Tongue (tissue), 2 donors: ENCODE data around the gene CCNB3. TPM values are rescaled to one million over a fixed set of nuclear protein-coding genes. Genes with fewer than 3 reads are reported as not detected.
"Not testable (repeated sequence)": the region's sequence is repeated elsewhere in the genome, so short reads cannot be mapped to it uniquely, and the experiment has no call there.

Experiments used
- DNase-seq: peaks from one replicate; pipeline ENCODE4 v3.0.0-alpha.2; 2015
- total RNA-seq: library from RNA; depleted of rRNA; stranded (reverse); fragments of >200 nt; gene quantifications from one replicate; pipeline ENCODE4 v1.2.3, GENCODE V29; 2014

The CCNB3 gene
- 10.9 TPM for total RNA-seq

- peak; percentile 87 for DNase-seq
Measured at GRCh38 chrX:50204364-50204899, at the start of gene CCNB3. Gene CCNB3 (plus strand): TSS chrX:50204765. CDS start chrX:50285164, 80,399 bp downstream.

GRCh38 chrX:50157545-50158135, 46.9 kb upstream of the CCNB3 start:
- DNase-seq = peak; percentile 55

GRCh38 chrX:50158593-50158992, 46.0 kb upstream of the CCNB3 start:
- no peak for DNase-seq

- no peak for DNase-seq
Measured at GRCh38 chrX:50161127-50161526, 43.4 kb upstream of the CCNB3 start.

- no peak for DNase-seq
Measured at GRCh38 chrX:50165727-50166126, 38.8 kb upstream of the CCNB3 start.

- DNase-seq = no peak
Measured at GRCh38 chrX:50167366-50167765, 37.2 kb upstream of the CCNB3 start.

- no peak for DNase-seq
Measured at GRCh38 chrX:50168241-50168687, 36.3 kb upstream of the CCNB3 start.

GRCh38 chrX:50169717-50170116, 34.8 kb upstream of the CCNB3 start:
- DNase-seq = no peak

- no peak for DNase-seq
Measured at GRCh38 chrX:50180073-50180940, 24.3 kb upstream of the CCNB3 start.

- no peak for DNase-seq
Measured at GRCh38 chrX:50183891-50184290, 20.7 kb upstream of the CCNB3 start.

GRCh38 chrX:50188859-50189600, 15.5 kb upstream of the CCNB3 start:
- DNase-seq = peak; percentile 69

GRCh38 chrX:50198348-50198747, 6.2 kb upstream of the CCNB3 start:
- DNase-seq = no peak

GRCh38 chrX:50200907-50201306, 3.7 kb upstream of the CCNB3 start, which contains the start of gene AKAP4:
Gene AKAP4 (minus strand): TSS chrX:50201007. CDS start chrX:50200889, 118 bp downstream.
- DNase-seq = peak; percentile 39

- no peak for DNase-seq
Measured at GRCh38 chrX:50202539-50202938, 2.0 kb upstream of the CCNB3 start.

- no peak for DNase-seq
Measured at GRCh38 chrX:50206753-50207152, 2.2 kb downstream of the CCNB3 start.

GRCh38 chrX:50211510-50211909, 6.9 kb downstream of the CCNB3 start:
- DNase-seq = no peak

- no peak for DNase-seq
Measured at GRCh38 chrX:50281253-50281652, 76.7 kb downstream of the CCNB3 start.

GRCh38 chrX:50327235-50327634, 122.7 kb downstream of the CCNB3 start:
- DNase-seq = no peak

- not testable (repeated sequence) for DNase-seq
Measured at GRCh38 chrX:50332668-50333067, 128.1 kb downstream of the CCNB3 start.

GRCh38 chrX:50333308-50333707, 128.7 kb downstream of the CCNB3 start:
- no peak for DNase-seq

- DNase-seq = no peak
Measured at GRCh38 chrX:50343917-50344316, 139.4 kb downstream of the CCNB3 start.

- no peak for DNase-seq
Measured at GRCh38 chrX:50372966-50373365, 168.4 kb downstream of the CCNB3 start.
